Thyroid gland (tissue), 4 donors: Measurements from ENCODE around the gene MRPS11. TPM values are rescaled to one million over a fixed set of nuclear protein-coding genes. Genes with fewer than 3 reads are reported as not detected.

Source experiments
- DNase-seq, 2 donors: peaks; one replicate each; pipeline ENCODE4 v3.0.0-alpha.2; 2019
- H3K27ac ChIP-seq, 3 donors: fragments of 200-600 bp; sonication (generic); 1 replicate in 2 of 3; 2 replicates in 1 of 3; pipeline ENCODE4 v1.5.1; 2016 to 2019; ENCODE audit warnings: mild to moderate bottlenecking in 1 of 3, moderate library complexity in 1 of 3
- H3K27me3 ChIP-seq: fragments of 200-600 bp; sonication (generic); one replicate; pipeline ENCODE4 v1.5.1; 2019
- H3K36me3 ChIP-seq, 2 donors: fragments of 200-600 bp; sonication (generic); one replicate each; pipeline ENCODE4 v1.5.1; 2016 to 2019
- H3K4me1 ChIP-seq, 2 donors: fragments of 200-600 bp; sonication (generic); one replicate each; pipeline ENCODE4 v1.5.1; 2017 to 2019
- H3K4me3 ChIP-seq, 3 donors: fragments of 200-600 bp; sonication (generic); replicated peaks in 1 of 3; 1 replicate in 2 of 3; 2 replicates in 1 of 3; pipeline ENCODE4 v1.5.1; 2016; ENCODE audit warnings: mild to moderate bottlenecking in 1 of 3
- H3K9me3 ChIP-seq: fragments of 200-600 bp; sonication (generic); one replicate; pipeline ENCODE4 v1.5.1; 2017
- POLR2A ChIP-seq, 2 donors: fragments of 450-650 bp; IDR thresholded peaks; one replicate each; pipeline ENCODE4 v1.6.1; 2017; ENCODE audit warnings: antibody characterized with exemption in 2 of 2, mild to moderate bottlenecking in 2 of 2, moderate library complexity in 1 of 2
- WGBS, 2 donors: methylation state at CpG; one replicate each; pipeline ENCODE4 v1.1.5; 2017; 5-methylcytosine and 5-hydroxymethylcytosine counted together
- intact Hi-C: fragments of 100-400 bp; cut with DNase I; formaldehyde crosslinking; loops from one replicate; pipeline ENCODE4 v1.15.1; 2023
- total RNA-seq, 4 donors: library from RNA; depleted of rRNA; stranded (reverse); fragments of >200 nt; gene quantifications; one replicate each; pipeline ENCODE4 v1.2.3, GENCODE V29; 2016
- TF ChIP-seq, protein P1 (sequence below), 6 experiments: fragments of 200-600 bp in 3 of 6; fragments of 450-650 bp in 3 of 6; sonication (generic) in 3 of 6; IDR thresholded peaks; one replicate each; pipeline ENCODE4 v1.5.1; 2016 to 2019; ENCODE audit warnings: antibody characterized with exemption in 6 of 6, mild to moderate bottlenecking in 2 of 6, inconsistent platforms in 1 of 6, moderate library complexity in 1 of 6

Gene MRPS11
- total RNA-seq, 4 donors from 2014 or later, result 44.2 to 95.3 (median 65.0) TPM

DNA sequence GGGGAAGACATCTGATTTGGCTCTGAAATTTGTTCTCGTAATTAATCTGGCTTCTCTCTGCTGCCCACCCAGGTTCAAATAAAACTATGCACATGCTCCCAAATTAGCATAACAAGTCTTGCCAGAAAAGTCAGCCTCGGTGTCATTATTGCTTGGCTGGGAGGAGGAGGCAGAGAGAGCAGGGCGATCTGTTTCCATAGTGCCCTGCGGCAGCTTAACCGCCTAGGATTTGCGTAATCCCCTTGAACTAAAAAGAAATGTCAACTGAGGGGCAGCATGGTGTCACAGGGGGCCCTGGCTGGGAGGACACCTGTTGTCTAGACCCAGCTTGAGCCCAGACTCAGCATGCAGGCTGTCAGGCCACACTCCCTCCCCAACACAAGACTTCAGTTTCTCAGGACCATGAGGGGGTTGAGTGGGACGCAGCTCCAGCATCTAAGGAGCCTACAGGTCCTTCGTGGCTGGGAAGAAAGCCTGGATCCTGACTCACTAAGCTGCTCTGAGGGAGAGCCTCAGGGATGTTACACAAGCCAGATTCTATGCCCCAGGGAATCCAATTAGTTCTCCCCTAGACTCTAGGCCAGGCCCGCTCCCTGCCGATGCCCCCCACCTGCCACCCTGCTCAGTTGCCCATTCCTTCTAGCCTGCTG lies 17.3 kb downstream of the MRPS11 start:
- H3K27me3 ChIP-seq, result no peaks in the 10 kb centered on the region

DNA sequence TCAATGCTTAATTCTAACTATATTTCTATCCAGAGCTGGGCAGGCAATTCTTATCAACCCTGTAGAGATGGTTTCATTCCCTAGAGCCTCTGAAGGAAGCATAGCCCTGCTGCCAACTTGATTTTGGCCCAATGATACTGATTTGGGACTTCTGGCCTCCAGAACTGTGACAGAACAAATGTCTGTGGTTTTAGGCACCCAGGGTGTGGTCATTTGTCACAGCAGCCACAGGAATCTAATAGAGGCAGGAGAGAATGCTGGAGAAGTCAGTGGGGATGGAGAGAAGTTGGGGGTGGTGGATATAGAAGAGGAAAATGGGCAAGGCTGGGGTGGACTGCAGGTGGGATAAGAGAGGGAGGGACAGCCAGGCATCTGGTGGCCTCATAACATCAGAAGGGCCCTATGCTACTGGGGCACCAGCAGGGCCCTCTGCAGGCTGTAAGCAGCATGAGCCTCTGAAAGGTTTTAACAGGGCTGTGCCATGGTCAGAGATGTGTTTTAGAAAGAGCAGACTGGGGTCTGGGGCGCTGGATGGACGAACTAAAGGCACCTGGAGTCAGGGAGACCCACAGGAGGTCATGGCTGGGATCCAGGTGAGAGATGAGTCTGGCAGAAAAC lies 19.8 kb downstream of the MRPS11 start:
- no peaks in the 10 kb centered on the region for H3K27me3 ChIP-seq
- WGBS, 2 donors, result 78 to 87% methylated on average over 2 of the region's 2 CpGs
- no peaks in the 10 kb centered on the region for H3K4me1 ChIP-seq
- DNase-seq, result no peak
- H3K27ac ChIP-seq, result no peak overlapping the region
- H3K36me3 ChIP-seq, result no peaks in the 10 kb centered on the region
- H3K9me3 ChIP-seq, result no peaks in the 10 kb centered on the region
- intact Hi-C loops, result no loop called here
- H3K4me3 ChIP-seq, result no peak overlapping the region
- no peak for TF ChIP-seq POLR2A (IDR thresholded peaks at IDR 0.05)
- TF ChIP-seq, protein P1, sequence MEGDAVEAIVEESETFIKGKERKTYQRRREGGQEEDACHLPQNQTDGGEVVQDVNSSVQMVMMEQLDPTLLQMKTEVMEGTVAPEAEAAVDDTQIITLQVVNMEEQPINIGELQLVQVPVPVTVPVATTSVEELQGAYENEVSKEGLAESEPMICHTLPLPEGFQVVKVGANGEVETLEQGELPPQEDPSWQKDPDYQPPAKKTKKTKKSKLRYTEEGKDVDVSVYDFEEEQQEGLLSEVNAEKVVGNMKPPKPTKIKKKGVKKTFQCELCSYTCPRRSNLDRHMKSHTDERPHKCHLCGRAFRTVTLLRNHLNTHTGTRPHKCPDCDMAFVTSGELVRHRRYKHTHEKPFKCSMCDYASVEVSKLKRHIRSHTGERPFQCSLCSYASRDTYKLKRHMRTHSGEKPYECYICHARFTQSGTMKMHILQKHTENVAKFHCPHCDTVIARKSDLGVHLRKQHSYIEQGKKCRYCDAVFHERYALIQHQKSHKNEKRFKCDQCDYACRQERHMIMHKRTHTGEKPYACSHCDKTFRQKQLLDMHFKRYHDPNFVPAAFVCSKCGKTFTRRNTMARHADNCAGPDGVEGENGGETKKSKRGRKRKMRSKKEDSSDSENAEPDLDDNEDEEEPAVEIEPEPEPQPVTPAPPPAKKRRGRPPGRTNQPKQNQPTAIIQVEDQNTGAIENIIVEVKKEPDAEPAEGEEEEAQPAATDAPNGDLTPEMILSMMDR (IDR thresholded peaks at IDR 0.05), result no peak

More for the DNA sequence above, 17.3 kb downstream of the MRPS11 start:
- intact Hi-C loops, result no loop called here
- H3K27ac ChIP-seq, result no peak overlapping the region
- H3K9me3 ChIP-seq, result no peaks in the 10 kb centered on the region
- peaks cover 0 to under 1% of the 10 kb centered on the region in 2 donors for H3K36me3 ChIP-seq
- H3K4me3 ChIP-seq, result no peak overlapping the region
- no peak for TF ChIP-seq POLR2A (IDR thresholded peaks at IDR 0.05)
- TF ChIP-seq, protein P1 (IDR thresholded peaks at IDR 0.05), result no peak
- 43 to 51% methylated on average over 8 to 10 of the region's 10 CpGs for WGBS, 2 donors
- no peaks in the 10 kb centered on the region for H3K4me1 ChIP-seq
- DNase-seq, result no peak

DNA sequence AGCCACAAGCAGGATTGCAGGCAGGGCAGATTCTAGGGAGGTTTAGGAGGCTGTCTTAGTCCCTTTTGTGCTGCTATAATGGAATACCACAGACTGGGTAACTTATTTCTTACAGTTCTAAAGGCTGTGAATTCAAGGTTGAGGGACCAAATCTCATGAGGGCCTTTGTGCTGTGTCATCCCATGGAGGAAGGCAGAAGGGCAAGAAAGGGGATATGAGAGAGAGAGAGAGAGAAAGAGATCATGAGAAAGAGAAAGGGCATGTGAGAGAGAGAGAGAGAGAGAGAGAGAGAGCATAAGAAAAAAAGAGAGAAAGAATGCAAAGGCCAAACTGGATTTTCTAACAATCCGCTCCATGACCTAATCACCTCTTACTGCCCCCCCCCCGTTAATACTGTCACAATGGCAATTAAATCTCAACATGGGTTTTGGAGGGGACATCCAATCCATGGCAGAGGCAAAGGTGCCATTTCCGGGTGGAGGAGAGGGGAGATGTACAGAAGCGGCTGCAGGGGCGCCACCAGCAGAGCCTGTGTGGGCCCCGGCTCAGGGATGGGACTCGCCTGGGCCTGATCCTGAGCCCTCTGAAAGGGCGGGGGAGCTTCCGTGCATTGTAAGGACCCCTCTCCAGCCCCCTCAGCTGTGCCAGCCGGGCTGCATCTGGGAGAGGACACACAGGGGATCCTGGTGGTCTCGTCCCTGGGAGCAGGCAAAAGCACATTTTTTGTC lies 20.5 kb downstream of the MRPS11 start:
- H3K27ac ChIP-seq, result no peak overlapping the region
- intact Hi-C loops, result no loop called here
- no peaks in the 10 kb centered on the region for H3K9me3 ChIP-seq
- no peaks in the 10 kb centered on the region for H3K27me3 ChIP-seq
- H3K4me3 ChIP-seq, result no peak overlapping the region
- H3K36me3 ChIP-seq, result no peaks in the 10 kb centered on the region
- DNase-seq, result no peak
- TF ChIP-seq POLR2A (IDR thresholded peaks at IDR 0.05), result no peak
- TF ChIP-seq, protein P1 (IDR thresholded peaks at IDR 0.05), result no peak
- no peaks in the 10 kb centered on the region for H3K4me1 ChIP-seq
- WGBS, 2 donors, result 79% methylated on average over 9 to 11 of the region's 11 CpGs

DNA sequence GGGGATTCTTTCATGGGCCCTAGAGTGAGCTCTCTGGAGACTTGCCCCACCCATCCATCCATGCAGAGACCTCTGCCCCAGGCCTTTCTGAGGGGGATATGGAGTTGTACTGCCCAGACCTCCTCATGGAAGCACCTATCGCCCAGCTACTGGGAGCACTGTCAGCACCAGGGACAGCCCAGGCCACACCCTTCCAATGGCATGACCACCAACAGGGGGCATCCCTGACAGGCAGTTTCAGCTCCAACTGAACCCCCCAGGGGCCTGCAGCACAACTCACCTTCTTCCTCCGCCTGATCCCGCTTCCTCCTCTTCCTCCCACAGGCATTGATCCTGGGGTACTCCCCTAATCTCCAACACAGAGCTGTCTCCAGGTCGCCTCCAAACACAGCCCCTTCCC lies 21.8 kb downstream of the MRPS11 start:
- WGBS, 2 donors, result 88 to 97% methylated on average over 4 of the region's 4 CpGs
- intact Hi-C loops, result no loop called here

More for the DNA sequence above, 21.8 kb downstream of the MRPS11 start:
- no peak overlapping the region for H3K27ac ChIP-seq
- no peak overlapping the region for H3K4me3 ChIP-seq
- TF ChIP-seq, protein P1 (IDR thresholded peaks at IDR 0.05), result no peak
- TF ChIP-seq POLR2A (IDR thresholded peaks at IDR 0.05), result no peak
- no peaks in the 10 kb centered on the region for H3K36me3 ChIP-seq
- H3K27me3 ChIP-seq, result no peaks in the 10 kb centered on the region
- no peaks in the 10 kb centered on the region for H3K9me3 ChIP-seq
- DNase-seq, result no peak
- H3K4me1 ChIP-seq, result no peaks in the 10 kb centered on the region
